ENCODE results near the gene PTPRM.

Gene PTPRM

GRCh38 chr18:7766817-7767216 is 199.7 kb downstream of the PTPRM start:
- Histone ChIP-seq H3K36me3 (ENCODE audit: low read length) (no peaks in the 10 kb centered on the region), H3K4me2 (ENCODE audit: low read depth, low read length, poor library complexity, severe bottlenecking) (no peak overlapping the region), H3K4me3 (ENCODE audit: insufficient read depth, low read length, poor library complexity, severe bottlenecking) (no peak overlapping the region), H3K9me3 (ENCODE audit: insufficient read depth, low read length) (no peaks in the 10 kb centered on the region), H4K20me1 (ENCODE audit: low read depth, low read length) (no peaks in the 10 kb centered on the region), H3K79me2 (ENCODE audit: insufficient read depth, low read length) (no peaks in the 10 kb centered on the region), H3F3A (ENCODE audit: insufficient read depth) (no peaks in the 10 kb centered on the region), H3K9ac (ENCODE audit: low read length) (no peak overlapping the region), H2AFZ (ENCODE audit: low read depth, low read length, severe bottlenecking) (no peak overlapping the region), H3K9me2 (replicated peaks; ENCODE audit: insufficient read depth, low read length) (no peaks in the 10 kb centered on the region), H3K27me3 (ENCODE audit: low read length) (no peaks in the 10 kb centered on the region), H3K27ac (ENCODE audit: low read depth, low read length) (no peak overlapping the region)
- no peak for TF ChIP-seq EZH2phosphoT487 (conservative IDR thresholded peaks at IDR 0.05; ENCODE audit: low read length)
- TF ChIP-seq, protein P1, sequence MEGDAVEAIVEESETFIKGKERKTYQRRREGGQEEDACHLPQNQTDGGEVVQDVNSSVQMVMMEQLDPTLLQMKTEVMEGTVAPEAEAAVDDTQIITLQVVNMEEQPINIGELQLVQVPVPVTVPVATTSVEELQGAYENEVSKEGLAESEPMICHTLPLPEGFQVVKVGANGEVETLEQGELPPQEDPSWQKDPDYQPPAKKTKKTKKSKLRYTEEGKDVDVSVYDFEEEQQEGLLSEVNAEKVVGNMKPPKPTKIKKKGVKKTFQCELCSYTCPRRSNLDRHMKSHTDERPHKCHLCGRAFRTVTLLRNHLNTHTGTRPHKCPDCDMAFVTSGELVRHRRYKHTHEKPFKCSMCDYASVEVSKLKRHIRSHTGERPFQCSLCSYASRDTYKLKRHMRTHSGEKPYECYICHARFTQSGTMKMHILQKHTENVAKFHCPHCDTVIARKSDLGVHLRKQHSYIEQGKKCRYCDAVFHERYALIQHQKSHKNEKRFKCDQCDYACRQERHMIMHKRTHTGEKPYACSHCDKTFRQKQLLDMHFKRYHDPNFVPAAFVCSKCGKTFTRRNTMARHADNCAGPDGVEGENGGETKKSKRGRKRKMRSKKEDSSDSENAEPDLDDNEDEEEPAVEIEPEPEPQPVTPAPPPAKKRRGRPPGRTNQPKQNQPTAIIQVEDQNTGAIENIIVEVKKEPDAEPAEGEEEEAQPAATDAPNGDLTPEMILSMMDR (IDR thresholded peaks at IDR 0.05; ENCODE audit: insufficient read depth, low read length, poor library complexity, severe bottlenecking): no peak

GRCh38 chr18:7770908-7771307 is 203.8 kb downstream of the PTPRM start:
- TF ChIP-seq EZH2phosphoT487 (conservative IDR thresholded peaks at IDR 0.05; ENCODE audit: low read length): no peak
- TF ChIP-seq, protein P1 (IDR thresholded peaks at IDR 0.05; ENCODE audit: insufficient read depth, low read length, poor library complexity, severe bottlenecking): no peak
- Histone ChIP-seq H3K27ac (ENCODE audit: low read depth, low read length) (no peak overlapping the region), H3K27me3 (ENCODE audit: low read length) (no peaks in the 10 kb centered on the region), H4K20me1 (ENCODE audit: low read depth, low read length) (no peaks in the 10 kb centered on the region), H3K4me2 (ENCODE audit: low read depth, low read length, poor library complexity, severe bottlenecking) (no peak overlapping the region), H3K9me2 (replicated peaks; ENCODE audit: insufficient read depth, low read length) (no peaks in the 10 kb centered on the region), H3K36me3 (ENCODE audit: low read length) (no peaks in the 10 kb centered on the region), H3K79me2 (ENCODE audit: insufficient read depth, low read length) (no peaks in the 10 kb centered on the region), H3K9ac (ENCODE audit: low read length) (no peak overlapping the region), H2AFZ (ENCODE audit: low read depth, low read length, severe bottlenecking) (no peak overlapping the region), H3K9me3 (ENCODE audit: insufficient read depth, low read length) (no peaks in the 10 kb centered on the region), H3F3A (ENCODE audit: insufficient read depth) (no peaks in the 10 kb centered on the region), H3K4me3 (ENCODE audit: insufficient read depth, low read length, poor library complexity, severe bottlenecking) (no peak overlapping the region)

- H3K27me3 ChIP-seq (ENCODE audit: low read length): no peaks in the 10 kb centered on the region
- H3K36me3 ChIP-seq (ENCODE audit: low read length): no peaks in the 10 kb centered on the region
- H3F3A ChIP-seq (ENCODE audit: insufficient read depth): no peaks in the 10 kb centered on the region
- no peak overlapping the region for H3K9ac ChIP-seq (ENCODE audit: low read length)
- no peaks in the 10 kb centered on the region for H3K79me2 ChIP-seq (ENCODE audit: insufficient read depth, low read length)
- H3K4me2 ChIP-seq (ENCODE audit: low read depth, low read length, poor library complexity, severe bottlenecking): no peak overlapping the region
- H3K9me3 ChIP-seq (ENCODE audit: insufficient read depth, low read length): no peaks in the 10 kb centered on the region
- H4K20me1 ChIP-seq (ENCODE audit: low read depth, low read length): no peaks in the 10 kb centered on the region
- no peaks in the 10 kb centered on the region for H3K9me2 ChIP-seq (replicated peaks; ENCODE audit: insufficient read depth, low read length)
- H2AFZ ChIP-seq (ENCODE audit: low read depth, low read length, severe bottlenecking): no peak overlapping the region
- no peak overlapping the region for H3K27ac ChIP-seq (ENCODE audit: low read depth, low read length)
- TF ChIP-seq, protein P1 (IDR thresholded peaks at IDR 0.05; ENCODE audit: insufficient read depth, low read length, poor library complexity, severe bottlenecking): no peak
- TF ChIP-seq EZH2phosphoT487 (conservative IDR thresholded peaks at IDR 0.05; ENCODE audit: low read length): no peak
- no peak overlapping the region for H3K4me3 ChIP-seq (ENCODE audit: insufficient read depth, low read length, poor library complexity, severe bottlenecking)
Measured at GRCh38 chr18:7772510-7772888, 205.4 kb downstream of the PTPRM start.

All from SU-DHL-6 (cell line).